Measurements from ENCODE around the gene ZNF592. TPM values are rescaled to one million over a fixed set of nuclear protein-coding genes. Genes with fewer than 3 reads are reported as not detected.

Gene ZNF592
- total RNA-seq, 2 donors from 2014 or later = 17.0 to 19.3 TPM

DNA sequence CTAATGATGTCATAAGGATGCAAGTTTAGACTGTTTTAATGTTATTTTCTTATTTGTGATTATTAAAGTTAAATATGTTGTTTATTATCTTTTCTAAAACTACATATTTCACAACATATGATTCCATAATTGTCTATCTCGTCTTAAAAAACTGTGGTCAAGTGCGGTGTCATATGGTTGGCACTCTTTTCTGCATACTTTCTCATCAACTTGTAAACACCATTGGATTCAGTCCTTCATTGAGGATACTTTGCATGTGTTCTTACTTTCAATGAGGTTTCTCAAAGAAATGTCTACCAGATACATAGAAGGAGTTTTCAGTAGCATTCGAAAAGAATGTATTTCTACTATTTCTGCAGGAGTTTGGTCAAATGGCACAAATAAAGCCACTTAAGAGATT, 46.8 kb downstream of the ZNF592 start:
- no peak for ATAC-seq
- intact Hi-C loops (cut with DNase I) = loop anchor here in 1 of 2 donors (10.0 kb wide), 1 partner anchor 200 kb away; no protein-coding TSS in a partner anchor
- DNase-seq = no peak

DNA sequence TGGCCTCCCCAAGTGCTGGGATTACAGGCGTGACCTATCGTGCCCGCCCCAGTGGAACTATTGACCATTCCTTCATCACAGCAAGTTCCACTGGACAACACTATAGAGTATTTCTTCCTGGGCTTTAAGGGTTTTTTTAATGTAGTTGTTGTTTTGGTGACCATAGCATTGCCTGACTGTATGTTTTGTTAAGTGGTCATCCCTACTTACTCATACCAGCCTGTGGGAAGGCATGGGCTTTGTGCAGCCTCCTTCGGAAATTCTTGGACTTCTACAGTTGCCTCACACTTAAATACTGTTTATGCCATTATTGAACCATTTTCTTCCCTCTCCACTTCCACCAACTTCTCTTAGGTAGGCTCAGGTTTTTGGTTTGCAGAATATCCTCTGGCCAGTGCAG, 48.8 kb downstream of the ZNF592 start:
- DNase-seq (no peak), ATAC-seq (no peak)
- intact Hi-C loops (cut with DNase I) = loop anchor here in 1 of 2 donors (10.0 kb wide), 1 partner anchor 202 kb away; no protein-coding TSS in a partner anchor

DNA sequence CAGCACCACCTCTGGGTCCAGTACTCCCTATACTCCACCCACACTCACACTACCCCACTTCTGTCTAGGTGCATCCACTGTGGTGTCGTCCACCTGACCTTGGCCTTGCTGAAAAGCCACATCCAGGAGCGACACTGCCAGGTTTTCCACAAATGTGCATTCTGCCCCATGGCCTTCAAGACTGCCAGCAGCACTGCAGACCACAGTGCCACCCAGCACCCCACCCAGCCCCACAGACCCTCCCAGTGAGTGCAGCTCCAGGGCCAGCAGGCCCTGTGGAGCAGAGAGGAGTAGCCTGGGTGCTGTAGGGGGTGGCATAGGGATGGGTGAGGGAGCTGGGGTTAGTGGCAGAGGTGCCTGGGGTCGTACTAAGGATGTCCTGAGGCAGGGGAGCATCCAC, 49.4 kb downstream of the ZNF592 start:
- intact Hi-C loops (cut with DNase I) = loop anchor here in 1 of 2 donors (10.0 kb wide), 1 partner anchor 203 kb away; no protein-coding TSS in a partner anchor
- ATAC-seq (peak in 1 of 2 donors; percentile 11), DNase-seq (no peak)

DNA sequence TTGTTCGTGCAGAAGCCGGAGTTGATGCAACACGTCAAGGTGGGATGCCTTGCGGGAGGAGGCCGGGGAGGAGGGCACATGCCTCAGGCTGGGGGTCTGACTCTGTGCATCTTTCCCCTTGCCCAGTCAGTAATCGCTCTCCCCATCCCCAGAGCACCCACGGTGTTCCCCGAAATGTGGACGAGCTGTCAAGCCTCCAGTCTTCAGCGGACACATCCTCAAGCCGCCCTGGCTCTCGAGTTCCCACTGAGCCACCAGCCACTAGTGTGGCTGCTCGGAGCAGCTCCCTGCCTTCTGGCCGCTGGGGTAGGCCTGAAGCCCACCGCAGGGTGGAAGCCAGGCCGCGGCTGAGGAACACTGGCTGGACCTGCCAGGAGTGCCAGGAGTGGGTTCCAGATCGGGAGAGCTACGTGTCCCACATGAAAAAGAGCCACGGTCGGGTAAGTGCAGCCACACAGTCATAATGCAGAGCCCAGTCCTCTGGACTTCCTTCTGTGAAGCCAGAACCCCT, 50.1 kb downstream of the ZNF592 start:
- intact Hi-C loops (cut with DNase I) = loop anchor here in 1 of 2 donors (10.0 kb wide), 1 partner anchor 204 kb away; no protein-coding TSS in a partner anchor
- DNase-seq = no peak
- ATAC-seq = no peak

DNA sequence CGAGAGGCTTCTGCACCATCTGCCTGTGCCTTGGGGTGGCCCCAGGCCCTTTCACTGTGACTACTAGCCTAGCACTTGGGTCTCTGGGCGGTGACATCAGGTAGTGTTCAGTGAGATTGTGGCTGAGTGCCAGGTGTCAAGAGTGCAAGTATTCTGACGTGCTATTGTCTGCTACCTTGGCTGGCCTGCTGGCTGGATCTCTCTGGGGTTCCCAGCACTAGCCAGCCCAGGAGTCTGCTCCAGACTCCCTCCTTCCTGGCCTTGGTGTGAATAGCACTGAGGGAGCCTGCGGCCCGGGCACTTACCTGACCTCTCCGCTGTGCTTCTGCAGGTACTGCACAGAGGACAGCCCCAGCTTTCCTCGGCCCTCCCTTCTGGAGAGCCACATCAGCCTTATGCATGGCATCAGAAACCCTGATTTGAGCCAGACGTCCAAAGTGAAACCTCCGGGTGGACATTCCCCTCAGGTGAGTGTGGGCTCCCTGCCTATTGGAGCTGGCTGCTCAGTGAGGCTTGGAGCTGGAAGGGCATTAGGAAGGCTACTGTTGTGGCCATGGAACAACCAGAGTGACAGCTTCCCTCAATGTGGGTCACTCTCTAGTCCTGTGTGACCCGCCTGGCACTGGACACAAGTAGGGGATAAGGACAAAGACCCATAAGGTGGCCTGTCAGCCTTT, 51.3 kb downstream of the ZNF592 start:
- intact Hi-C loops (cut with DNase I) = loop anchor here in 1 of 2 donors (10.0 kb wide), 1 partner anchor 205 kb away; no protein-coding TSS in a partner anchor
- ATAC-seq (peak; percentile 7 to 9), DNase-seq (no peak)

DNA sequence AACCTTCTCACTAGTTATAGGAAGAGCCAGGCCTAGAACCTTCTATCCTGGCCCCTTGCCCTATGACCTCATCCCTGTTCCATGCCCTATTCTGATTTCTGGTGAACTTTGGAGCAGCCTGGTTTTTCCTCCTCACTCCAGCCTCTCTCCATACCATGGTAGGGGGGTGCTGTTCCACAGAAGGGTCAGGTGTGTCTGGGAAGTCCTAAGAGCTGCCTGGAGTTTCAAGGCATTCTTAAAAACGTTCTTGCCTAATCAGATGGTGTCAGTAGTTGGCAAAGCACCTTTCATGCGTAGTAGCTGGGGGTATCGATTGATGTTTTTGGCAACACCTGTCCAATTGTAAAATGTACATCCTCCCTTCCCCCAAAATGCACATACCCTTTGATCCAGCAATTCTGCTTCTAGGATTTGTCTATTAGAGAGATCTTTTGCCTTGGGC, 52.0 kb downstream of the ZNF592 start:
- intact Hi-C loops (cut with DNase I) = no loop called here
- no peak for ATAC-seq
- DNase-seq = no peak

DNA sequence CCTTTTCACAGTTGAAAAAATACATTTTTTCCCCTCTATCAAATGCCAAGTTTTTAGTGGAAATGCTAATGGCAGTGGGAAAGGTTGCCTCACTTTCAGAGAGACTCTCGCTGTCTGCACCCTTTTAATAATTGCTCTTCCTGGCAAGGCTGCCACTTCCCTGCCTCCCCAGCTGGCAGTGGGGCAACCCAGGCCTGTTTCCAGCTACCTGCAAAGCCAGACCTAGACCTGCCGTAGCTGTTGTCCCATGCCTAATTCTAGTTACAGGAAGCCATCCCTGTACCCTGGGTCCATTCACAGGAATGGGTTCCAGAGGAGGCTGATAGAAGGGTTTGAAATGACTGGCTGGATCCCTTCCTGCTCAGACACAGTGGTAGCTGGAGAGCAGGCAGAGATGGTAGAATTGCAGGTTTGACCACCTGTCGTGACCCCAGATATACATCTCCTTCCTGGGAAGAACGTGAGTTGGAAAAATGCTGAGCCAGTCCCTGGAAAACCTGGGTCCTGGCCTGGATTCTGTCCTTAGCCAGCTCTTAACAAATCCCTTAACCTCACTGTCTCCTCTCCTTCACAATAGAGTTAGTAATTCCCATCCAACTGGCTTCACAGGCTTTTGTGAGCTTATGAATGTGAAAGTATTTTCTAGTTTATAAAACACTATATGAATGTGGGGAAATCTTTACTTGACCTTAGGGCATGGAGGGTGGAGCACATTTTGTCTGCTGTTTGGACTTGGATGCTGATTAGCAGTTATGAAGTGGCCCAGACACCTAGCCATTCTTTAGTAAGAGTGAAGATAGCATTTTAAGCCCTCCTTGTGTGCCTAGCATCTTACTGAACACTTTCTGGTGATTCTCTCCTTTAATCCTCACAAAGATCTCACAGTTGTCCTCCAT, 55.9 kb downstream of the ZNF592 start:
- DNase-seq (no peak), ATAC-seq (no peak)
- intact Hi-C loops (cut with DNase I) = no loop called here

DNA sequence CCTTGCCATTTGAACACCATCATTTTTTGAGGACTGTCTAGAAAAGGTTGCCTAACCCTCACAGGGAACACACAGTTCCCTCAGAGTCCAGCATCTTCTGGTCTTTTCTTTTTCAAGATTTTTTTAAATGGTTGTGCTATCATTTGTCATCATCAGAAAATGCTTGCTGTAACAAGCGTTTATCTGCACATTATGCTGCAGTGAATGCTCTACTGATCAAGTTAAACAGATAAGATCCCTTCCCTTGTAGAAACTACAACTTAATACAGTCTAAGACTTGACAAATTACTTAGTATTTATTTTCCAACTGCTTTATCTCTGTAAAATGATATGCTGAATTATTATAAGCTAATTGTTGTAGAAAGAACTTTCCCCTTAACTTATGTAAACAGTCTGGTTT, 56.8 kb downstream of the ZNF592 start:
- DNase-seq (no peak), ATAC-seq (no peak)
- intact Hi-C loops (cut with DNase I) = no loop called here

DNA sequence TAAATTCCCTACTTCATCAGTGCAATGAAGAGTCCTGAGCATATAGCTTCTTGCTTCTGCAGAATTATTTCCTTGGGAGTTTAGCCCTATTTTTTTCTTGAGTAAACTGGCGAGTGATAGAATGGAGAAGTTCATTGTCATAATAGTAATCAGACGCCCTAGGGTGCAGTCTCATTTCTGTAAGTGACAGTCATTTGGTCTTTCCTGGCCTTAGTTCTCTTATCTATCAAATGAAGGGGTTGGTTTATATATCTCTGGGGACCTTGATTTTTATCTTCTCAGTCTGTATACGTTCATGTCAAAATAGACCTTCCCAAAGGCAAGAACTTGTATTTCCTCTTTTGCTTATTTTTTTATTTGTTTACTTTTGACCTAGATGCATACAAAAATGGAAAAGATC, 58.8 kb downstream of the ZNF592 start:
- ATAC-seq (no peak), DNase-seq (no peak)
- intact Hi-C loops (cut with DNase I) = no loop called here

DNA sequence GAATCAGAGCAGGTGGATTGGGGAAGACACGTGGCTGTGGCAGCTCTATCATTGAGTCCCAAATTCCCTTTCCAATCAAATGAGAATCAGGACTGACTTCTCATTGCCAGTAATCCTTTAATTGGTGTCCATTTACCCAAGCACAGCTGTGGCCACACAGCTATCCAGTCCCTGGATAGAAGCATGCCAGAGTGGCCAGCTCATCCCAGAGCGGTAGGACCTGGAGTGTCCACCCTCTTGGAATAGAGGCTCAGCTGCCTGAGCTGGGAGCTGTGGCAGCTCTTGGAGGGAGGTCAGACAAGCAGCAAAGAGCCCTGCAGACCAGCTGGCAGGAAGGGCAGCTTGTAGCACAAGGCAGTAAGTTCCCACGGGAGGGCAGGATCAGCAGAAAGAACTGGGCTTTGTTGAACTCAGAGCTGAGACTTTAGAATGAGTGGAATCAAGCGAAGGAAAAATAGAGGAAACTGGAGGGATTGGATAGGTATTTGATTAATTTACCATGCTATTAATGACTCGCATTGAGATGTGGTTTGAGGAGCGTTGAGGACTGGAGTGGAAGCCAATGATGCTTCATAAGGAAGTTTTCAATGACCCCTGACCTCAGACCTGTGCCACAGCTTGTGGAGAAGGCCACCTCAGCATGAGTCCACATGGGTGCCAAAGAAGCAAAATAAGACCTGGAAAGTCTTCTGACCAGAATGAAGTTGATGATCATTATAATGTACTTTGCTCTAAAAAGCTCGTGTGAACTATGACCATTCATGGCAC, 61.9 kb downstream of the ZNF592 start:
- DNase-seq (no peak), ATAC-seq (peak; percentile 64 to 83)
- intact Hi-C loops (cut with DNase I) = loop anchor here in 1 of 2 donors (5.0 kb wide), 1 partner anchor 48 kb away; no protein-coding TSS in a partner anchor

DNA sequence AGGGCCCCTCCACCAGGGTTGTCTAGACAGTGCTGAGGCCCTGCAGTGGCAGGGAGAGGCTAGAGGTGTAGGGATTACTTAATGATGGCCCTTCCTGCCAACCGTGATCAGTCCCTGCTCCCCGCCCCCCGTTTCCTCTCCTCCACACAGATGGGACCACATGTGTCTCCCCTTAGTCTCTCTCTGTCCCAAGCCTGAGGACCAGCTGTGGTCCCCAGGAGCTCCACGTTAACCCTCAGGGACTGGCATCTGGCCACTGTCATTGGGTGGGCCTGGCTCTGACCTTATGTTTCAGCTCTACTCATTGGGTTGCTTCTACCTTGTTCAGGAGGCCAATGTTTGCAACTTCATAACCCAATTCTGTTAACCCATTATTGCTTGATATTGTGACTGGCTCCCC, 62.8 kb downstream of the ZNF592 start:
- DNase-seq = no peak
- peak in 1 of 2 donors; percentile 7 for ATAC-seq
- intact Hi-C loops (cut with DNase I) = loop anchor here in 1 of 2 donors (5.0 kb wide), 1 partner anchor 49 kb away; no protein-coding TSS in a partner anchor

DNA sequence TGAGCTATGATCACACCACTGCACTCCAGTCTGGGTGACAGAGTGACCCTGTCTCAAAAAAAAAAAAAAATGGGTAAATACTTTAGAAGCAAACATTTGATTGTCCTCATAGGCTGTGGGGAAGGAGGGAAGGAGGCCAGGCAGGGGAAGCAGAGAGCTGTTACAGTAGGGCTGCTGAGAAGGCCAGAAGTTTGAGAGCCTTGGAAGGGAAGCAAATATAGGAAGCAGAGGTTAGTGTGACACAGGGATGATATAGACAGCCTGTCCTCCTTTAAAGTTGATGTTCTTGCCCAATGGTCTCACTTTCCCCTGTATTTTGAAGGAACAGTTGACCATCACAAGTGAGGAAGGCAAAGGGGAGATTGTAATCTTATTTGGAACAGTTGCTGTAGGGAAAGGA, 63.4 kb downstream of the ZNF592 start:
- DNase-seq (no peak), ATAC-seq (no peak)
- intact Hi-C loops (cut with DNase I) = loop anchor here in 1 of 2 donors (5.0 kb wide), 1 partner anchor 50 kb away; no protein-coding TSS in a partner anchor

DNA sequence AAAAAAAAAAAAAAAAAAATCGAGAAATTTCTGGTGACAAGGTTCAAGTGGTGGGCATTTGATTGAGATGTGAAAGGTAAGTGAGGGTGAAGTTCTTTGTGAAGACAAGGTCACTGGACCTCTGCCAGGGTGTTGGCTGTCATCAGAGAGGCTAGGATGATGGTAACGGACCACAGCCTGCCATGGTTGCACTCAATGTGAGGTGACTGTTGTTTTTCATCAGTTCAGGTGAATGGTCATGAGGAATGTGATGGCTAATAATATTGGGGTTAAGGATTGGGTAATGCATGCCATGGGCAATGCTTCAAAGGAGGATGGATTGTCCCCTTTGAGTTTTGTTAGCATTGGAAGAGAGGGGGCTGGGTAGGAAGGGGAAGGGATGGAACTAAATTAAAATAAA, 64.5 kb downstream of the ZNF592 start:
- intact Hi-C loops (cut with DNase I) = loop anchor here in 1 of 2 donors (5.0 kb wide), 1 partner anchor 51 kb away; no protein-coding TSS in a partner anchor
- ATAC-seq = no peak
- DNase-seq = no peak

DNA sequence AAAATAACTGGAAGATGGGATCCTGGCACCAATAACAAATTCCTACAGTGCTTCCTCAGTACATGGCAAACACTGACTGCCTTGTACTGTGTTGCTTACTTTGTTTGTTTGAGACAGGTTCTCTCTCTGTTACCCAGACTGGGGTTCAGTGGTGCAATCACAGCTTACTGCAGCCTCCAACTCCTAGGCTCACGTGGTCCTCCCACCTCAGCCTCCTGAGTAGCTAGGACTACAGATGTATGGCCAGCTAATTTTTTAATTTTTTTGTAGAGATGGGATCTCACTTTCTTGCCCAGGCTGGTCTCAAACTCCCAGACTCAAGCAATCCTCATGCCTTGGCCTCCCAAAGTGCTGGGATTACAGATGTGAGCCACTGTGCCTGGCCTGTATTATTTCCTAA, 65.0 kb downstream of the ZNF592 start:
- ATAC-seq = no peak
- intact Hi-C loops (cut with DNase I) = loop anchor here in 1 of 2 donors (5.0 kb wide), 1 partner anchor 51 kb away; no protein-coding TSS in a partner anchor
- no peak for DNase-seq

DNA sequence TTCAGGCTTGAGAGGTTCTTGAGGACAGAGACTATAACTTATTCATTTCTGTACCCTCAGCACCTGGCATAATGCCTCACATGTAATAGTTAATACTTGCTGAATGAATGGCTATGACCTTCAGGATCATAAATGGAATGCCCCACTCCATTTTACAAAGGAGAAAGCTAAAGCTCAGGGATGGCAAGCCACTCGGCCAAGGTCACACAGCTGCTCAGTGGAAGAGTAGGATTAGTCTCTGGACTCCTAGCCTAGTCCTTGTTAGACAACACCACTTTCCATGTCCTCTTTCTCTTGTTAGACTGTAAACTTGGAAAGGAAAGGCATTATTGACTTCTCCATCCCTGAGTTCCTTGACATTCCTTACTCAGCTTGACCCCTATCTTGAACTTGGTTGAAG, 65.5 kb downstream of the ZNF592 start:
- ATAC-seq = no peak
- intact Hi-C loops (cut with DNase I) = loop anchor here in 1 of 2 donors (5.0 kb wide), 1 partner anchor 52 kb away; no protein-coding TSS in a partner anchor
- DNase-seq = no peak

DNA sequence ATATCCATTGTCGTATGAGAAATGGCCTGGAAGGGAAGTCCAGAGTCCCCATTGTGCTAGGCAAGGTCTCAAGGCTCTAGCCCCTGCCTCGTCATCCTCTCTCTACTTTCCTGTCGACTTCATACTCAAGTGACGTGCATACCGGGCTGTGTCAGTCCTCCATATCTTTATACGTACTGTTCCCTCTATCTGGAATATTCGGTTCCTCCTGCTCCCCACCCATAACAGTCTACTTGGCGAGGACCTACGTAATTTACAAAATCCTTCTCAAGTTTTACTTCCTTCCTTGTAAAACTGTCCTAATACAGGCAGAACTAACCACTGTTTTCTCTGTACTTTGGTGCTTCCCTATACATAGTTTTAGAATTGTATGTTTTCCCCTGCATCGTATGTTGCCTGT, 66.5 kb downstream of the ZNF592 start:
- ATAC-seq = no peak
- intact Hi-C loops (cut with DNase I) = loop anchor here in 1 of 2 donors (5.0 kb wide), 2 partner anchors 53 to 63 kb away; no protein-coding TSS in a partner anchor

DNA sequence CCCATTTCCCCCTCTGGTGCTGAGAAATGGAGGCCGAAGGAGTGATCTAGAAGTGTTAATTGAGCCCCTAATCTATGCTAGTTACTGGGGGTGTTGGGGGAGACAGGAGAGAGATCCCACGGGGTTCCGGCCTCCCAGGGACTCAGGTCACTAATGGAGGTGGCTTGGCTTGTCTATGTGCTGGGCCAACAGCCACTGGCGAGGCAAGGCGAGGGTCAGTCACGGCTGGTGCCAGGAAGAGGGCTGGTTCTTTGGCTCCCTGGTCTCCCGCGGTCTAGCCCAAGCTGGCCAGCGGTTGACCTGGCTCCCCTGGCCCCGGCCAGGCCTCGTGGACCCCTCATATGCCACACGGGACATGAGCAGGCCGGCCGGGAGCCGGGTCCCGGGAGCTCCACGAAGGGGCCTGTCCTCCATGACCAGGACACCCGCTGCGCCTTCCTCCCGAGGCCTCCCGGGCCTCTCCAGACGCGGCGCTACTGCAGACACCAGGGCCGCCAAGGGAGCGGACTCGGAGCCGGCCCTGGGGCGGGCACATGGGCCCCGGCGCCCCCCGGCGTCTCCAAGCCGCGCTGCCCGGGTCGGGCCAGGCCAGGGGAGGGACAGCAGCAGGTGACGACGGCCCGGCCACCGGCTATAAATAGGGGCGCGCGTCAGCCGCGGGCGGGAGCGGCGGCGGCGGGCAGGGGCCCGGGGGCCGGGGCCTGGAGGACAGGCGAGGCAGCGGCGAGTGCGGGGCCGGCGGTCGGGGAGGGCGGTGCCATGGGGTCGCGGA, 68.5 kb downstream of the ZNF592 start, which contains the start of gene ALPK3:
TSS of gene ALPK3 (plus strand) at position 663 of the 772 bp plus-strand sequence. CDS start at position 760, 97 bp downstream.
- intact Hi-C loops (cut with DNase I) = loop anchor here in 1 of 2 donors (5.0 kb wide), 1 partner anchor 65 kb away; no protein-coding TSS in a partner anchor
- DNase-seq (peak; percentile 76), ATAC-seq (peak; percentile 68 to 81)

More for the DNA sequence above, 66.5 kb downstream of the ZNF592 start:
- no peak for DNase-seq
